Neutrophil (primary cell): Measurements from ENCODE around the gene MYO18A.

ENCODE experiments used
- H3K27ac ChIP-seq: fragments of 200-600 bp; sonication (generic); 2 replicates; pipeline ENCODE4 v1.5.1; 2016; ENCODE audit warnings: mild to moderate bottlenecking, moderate library complexity
- H3K27me3 ChIP-seq: fragments of 200-600 bp; sonication (generic); 2 replicates; pipeline ENCODE4 v1.6.0; 2016; ENCODE audit warnings: mild to moderate bottlenecking
- H3K36me3 ChIP-seq: fragments of 200-600 bp; sonication (generic); 2 replicates; pipeline ENCODE4 v1.5.1; 2017
- H3K4me1 ChIP-seq, 2 experiments: fragments of 200-600 bp in 1 of 2; sonication (generic) in 1 of 2; 1 replicate in 1 of 2; 2 replicates in 1 of 2; pipeline versions ENCODE4 v1.5.1 to v1.6.1; 2013 to 2016; ENCODE audit warnings: low read depth in 1 of 2, low read length in 1 of 2, mild to moderate bottlenecking in 1 of 2, moderate library complexity in 1 of 2; ENCODE audit not compliant: control insufficient read depth in 1 of 2, insufficient read depth in 1 of 2
- H3K4me3 ChIP-seq, 2 experiments: fragments of 200-600 bp in 1 of 2; sonication (generic) in 1 of 2; 1 replicate in 1 of 2; 2 replicates in 1 of 2; pipeline ENCODE4 v1.5.1; 2013 to 2016; ENCODE audit warnings: low read depth in 1 of 2, low read length in 1 of 2, mild to moderate bottlenecking in 1 of 2, moderate library complexity in 1 of 2
- H3K9me3 ChIP-seq: fragments of 200-600 bp; sonication (generic); 2 replicates; pipeline ENCODE4 v1.5.1; 2016
- CTCF ChIP-seq: fragments of 200-600 bp; sonication (generic); IDR thresholded peaks from 2 replicates; pipeline ENCODE4 v1.5.1; 2016; ENCODE audit warnings: antibody characterized with exemption

The MYO18A gene

GRCh38 chr17:29073520-29073919 lies 106.7 kb downstream of the MYO18A start:
- TF ChIP-seq CTCF: no peak
- no peak overlapping the region for H3K4me3 ChIP-seq
- H3K36me3 ChIP-seq: peaks cover 48% of the 10 kb centered on the region

GRCh38 chr17:29073045-29073444 lies 107.2 kb downstream of the MYO18A start:
- no peaks in the 10 kb centered on the region for H3K27me3 ChIP-seq
- no peaks in the 10 kb centered on the region for H3K9me3 ChIP-seq
- peaks cover 43% of the 10 kb centered on the region for H3K36me3 ChIP-seq
- no peak for TF ChIP-seq CTCF
- no peaks in the 10 kb centered on the region for H3K4me1 ChIP-seq
- H3K4me3 ChIP-seq: no peak overlapping the region
- H3K27ac ChIP-seq: no peak overlapping the region

More at GRCh38 chr17:29073520-29073919, 106.7 kb downstream of the MYO18A start:
- Histone ChIP-seq H3K27ac (no peak overlapping the region), H3K27me3 (no peaks in the 10 kb centered on the region), H3K4me1 (no peaks in the 10 kb centered on the region), H3K9me3 (no peaks in the 10 kb centered on the region)

GRCh38 chr17:29071303-29071702 lies 108.9 kb downstream of the MYO18A start:
- H3K36me3 ChIP-seq: peaks cover 28% of the 10 kb centered on the region
- no peak overlapping the region for H3K27ac ChIP-seq
- H3K27me3 ChIP-seq: no peaks in the 10 kb centered on the region
- no peak for TF ChIP-seq CTCF
- no peaks in the 10 kb centered on the region for H3K4me1 ChIP-seq
- H3K9me3 ChIP-seq: no peaks in the 10 kb centered on the region
- no peak overlapping the region for H3K4me3 ChIP-seq

- H3K27ac ChIP-seq: no peak overlapping the region
- H3K9me3 ChIP-seq: no peaks in the 10 kb centered on the region
- peaks cover 25% of the 10 kb centered on the region for H3K36me3 ChIP-seq
- H3K4me1 ChIP-seq: no peaks in the 10 kb centered on the region
- no peak for TF ChIP-seq CTCF
- H3K4me3 ChIP-seq: no peak overlapping the region
- H3K27me3 ChIP-seq: no peaks in the 10 kb centered on the region
These were observed 109.4 kb downstream of the MYO18A start for GRCh38 chr17:29070781-29071180.

- H3K4me3 ChIP-seq: no peak overlapping the region
- H3K27ac ChIP-seq: no peak overlapping the region
- peaks cover 20% of the 10 kb centered on the region for H3K36me3 ChIP-seq
- TF ChIP-seq CTCF: no peak
- H3K9me3 ChIP-seq: no peaks in the 10 kb centered on the region
- no peaks in the 10 kb centered on the region for H3K4me1 ChIP-seq
- H3K27me3 ChIP-seq: no peaks in the 10 kb centered on the region
These were observed 109.9 kb downstream of the MYO18A start for GRCh38 chr17:29070308-29070707.

- Histone ChIP-seq H3K4me3 (no peak overlapping the region), H3K27ac (no peak overlapping the region), H3K36me3 (peaks cover 13% of the 10 kb centered on the region), H3K9me3 (no peaks in the 10 kb centered on the region), H3K27me3 (no peaks in the 10 kb centered on the region), H3K4me1 (no peaks in the 10 kb centered on the region)
- TF ChIP-seq CTCF: no peak
These were observed 110.6 kb downstream of the MYO18A start for GRCh38 chr17:29069526-29070041.
